Ureter (tissue), 1 donor: ENCODE results near the gene AARS2. TPM values are rescaled to one million over a fixed set of nuclear protein-coding genes. Genes with fewer than 3 reads are reported as not detected.

Experiments used
- total RNA-seq: library from RNA; stranded (reverse); gene quantifications from one replicate; pipeline ENCODE4 v1.2.4, GENCODE V29; 2023
- donor health status: DM: yes; HTN: yes; CAD: no.

Gene AARS2
- total RNA-seq, 1 donor from 2014 or later: 17.4 TPM

Other genes with a start within 250 kb of the AARS2 start
- gene MRPL14, start 185.9 kb downstream of the AARS2 start, total RNA-seq: 30.4 TPM
- 32.7 TPM for gene TMEM63B, start 185.8 kb downstream of the AARS2 start, total RNA-seq
- 2.1 TPM for gene CAPN11, start 154.5 kb downstream of the AARS2 start, total RNA-seq
- not detected for gene MYMX, start 96.4 kb downstream of the AARS2 start, total RNA-seq
- gene SLC29A1, start 89.8 kb downstream of the AARS2 start, total RNA-seq: 58.1 TPM
- gene HSP90AB1, start 66.2 kb downstream of the AARS2 start, total RNA-seq: 936 TPM
- gene SLC35B2, start 55.8 kb downstream of the AARS2 start, total RNA-seq: 33.6 TPM
- 8.0 TPM for gene NFKBIE, start 47.8 kb downstream of the AARS2 start, total RNA-seq
- gene TMEM151B, start 42.9 kb downstream of the AARS2 start, total RNA-seq: not detected
- not detected for gene SPATS1, start 29.3 kb upstream of the AARS2 start, total RNA-seq
- 22.1 TPM for gene CDC5L, start 74.4 kb upstream of the AARS2 start, total RNA-seq